Measurements from ENCODE around the gene TAX1BP1. TPM values are rescaled to one million over a fixed set of nuclear protein-coding genes. Genes with fewer than 3 reads are reported as not detected.

The TAX1BP1 gene
- total and polyA plus RNA-seq, 2 experiments from 2014 or later, result 47.6 to 91.4 TPM

DNA sequence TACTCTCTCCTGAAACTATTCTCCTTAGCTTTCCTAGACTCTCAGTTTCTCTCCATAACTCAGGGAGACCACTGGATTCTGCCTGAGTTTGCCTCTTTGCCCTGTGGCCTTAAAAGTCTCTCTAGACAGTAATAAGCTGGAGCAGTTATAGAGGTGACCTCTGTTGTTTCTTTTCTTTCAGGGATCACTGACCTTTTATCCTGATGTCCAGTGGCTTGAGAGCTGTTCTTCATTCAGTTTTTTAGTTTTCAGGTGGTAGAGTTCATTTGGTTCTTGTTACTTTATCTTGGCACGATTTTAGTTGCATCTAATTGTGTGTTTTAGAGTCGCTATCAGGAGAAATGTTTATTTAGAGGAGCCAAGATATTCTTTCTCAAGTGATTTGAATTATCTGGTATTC lies 37.7 kb downstream of the TAX1BP1 start:
- no peak for DNase-seq (ENCODE audit: low read depth in 1 of 2, low spot score in 1 of 2)
- no peaks in the 10 kb centered on the region for H3K9me3 ChIP-seq (ENCODE audit: low read depth)
- no peaks in the 10 kb centered on the region for H3K36me3 ChIP-seq
- no peaks in the 10 kb centered on the region for H3K27me3 ChIP-seq
- H3K27ac ChIP-seq, result no peak overlapping the region
- H3K4me3 ChIP-seq, result no peak overlapping the region
- TF ChIP-seq, protein P1, sequence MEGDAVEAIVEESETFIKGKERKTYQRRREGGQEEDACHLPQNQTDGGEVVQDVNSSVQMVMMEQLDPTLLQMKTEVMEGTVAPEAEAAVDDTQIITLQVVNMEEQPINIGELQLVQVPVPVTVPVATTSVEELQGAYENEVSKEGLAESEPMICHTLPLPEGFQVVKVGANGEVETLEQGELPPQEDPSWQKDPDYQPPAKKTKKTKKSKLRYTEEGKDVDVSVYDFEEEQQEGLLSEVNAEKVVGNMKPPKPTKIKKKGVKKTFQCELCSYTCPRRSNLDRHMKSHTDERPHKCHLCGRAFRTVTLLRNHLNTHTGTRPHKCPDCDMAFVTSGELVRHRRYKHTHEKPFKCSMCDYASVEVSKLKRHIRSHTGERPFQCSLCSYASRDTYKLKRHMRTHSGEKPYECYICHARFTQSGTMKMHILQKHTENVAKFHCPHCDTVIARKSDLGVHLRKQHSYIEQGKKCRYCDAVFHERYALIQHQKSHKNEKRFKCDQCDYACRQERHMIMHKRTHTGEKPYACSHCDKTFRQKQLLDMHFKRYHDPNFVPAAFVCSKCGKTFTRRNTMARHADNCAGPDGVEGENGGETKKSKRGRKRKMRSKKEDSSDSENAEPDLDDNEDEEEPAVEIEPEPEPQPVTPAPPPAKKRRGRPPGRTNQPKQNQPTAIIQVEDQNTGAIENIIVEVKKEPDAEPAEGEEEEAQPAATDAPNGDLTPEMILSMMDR (IDR thresholded peaks at IDR 0.05; ENCODE audit: low read depth, low read length), result no peak
- H3K4me1 ChIP-seq (ENCODE audit: low read depth), result no peaks in the 10 kb centered on the region

DNA sequence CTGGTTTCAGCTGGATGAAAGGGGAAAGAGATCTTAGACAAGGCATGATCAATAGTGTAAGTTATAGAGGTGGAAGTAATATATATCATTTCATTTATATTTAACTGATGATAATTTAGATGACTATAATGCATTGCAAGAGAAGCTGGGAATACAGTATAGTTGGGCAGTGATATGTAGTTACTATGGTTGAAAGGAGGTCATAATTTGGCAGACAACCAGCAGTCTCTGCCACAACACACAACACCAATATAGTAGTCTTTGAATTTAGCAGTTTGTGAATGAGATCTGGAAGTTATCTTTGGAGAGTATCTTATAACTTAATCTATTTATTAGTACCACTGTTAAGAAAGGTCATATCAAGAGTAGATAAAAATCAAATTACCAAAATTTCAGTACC lies 39.9 kb downstream of the TAX1BP1 start:
- no peaks in the 10 kb centered on the region for H3K27me3 ChIP-seq
- DNase-seq (ENCODE audit: low read depth in 1 of 2, low spot score in 1 of 2), result peak in 1 of 2 donors; percentile 29
- no peaks in the 10 kb centered on the region for H3K36me3 ChIP-seq
- no peak overlapping the region for H3K4me3 ChIP-seq
- no peaks in the 10 kb centered on the region for H3K4me1 ChIP-seq (ENCODE audit: low read depth)
- H3K9me3 ChIP-seq (ENCODE audit: low read depth), result no peaks in the 10 kb centered on the region
- H3K27ac ChIP-seq, result no peak overlapping the region
- TF ChIP-seq, protein P1 (IDR thresholded peaks at IDR 0.05; ENCODE audit: low read depth, low read length), result no peak

DNA sequence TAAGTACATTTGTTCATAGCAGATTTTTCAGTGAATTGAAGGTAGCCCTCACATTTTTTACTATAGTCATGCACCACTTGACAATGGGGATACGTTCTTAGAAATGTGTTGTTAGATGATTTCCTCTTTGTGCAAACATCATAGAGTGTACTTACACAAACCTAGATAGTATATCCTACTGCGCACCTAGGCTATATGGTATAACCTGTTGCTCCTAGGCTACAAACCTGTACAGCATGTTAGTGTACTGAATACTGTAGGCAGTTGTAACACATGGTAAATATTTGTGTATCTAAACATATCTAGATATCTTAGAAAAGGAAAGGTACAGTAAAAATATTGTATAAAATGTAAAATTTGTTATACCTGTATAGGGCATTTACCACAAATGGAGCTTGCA lies 41.2 kb downstream of the TAX1BP1 start:
- Histone ChIP-seq H3K9me3 (ENCODE audit: low read depth) (no peaks in the 10 kb centered on the region), H3K36me3 (peaks cover 9% of the 10 kb centered on the region), H3K4me1 (ENCODE audit: low read depth) (no peaks in the 10 kb centered on the region), H3K27me3 (no peaks in the 10 kb centered on the region), H3K4me3 (no peak overlapping the region), H3K27ac (no peak overlapping the region)
- TF ChIP-seq, protein P1 (IDR thresholded peaks at IDR 0.05; ENCODE audit: low read depth, low read length), result no peak
- DNase-seq (ENCODE audit: low read depth in 1 of 2, low spot score in 1 of 2), result no peak

DNA sequence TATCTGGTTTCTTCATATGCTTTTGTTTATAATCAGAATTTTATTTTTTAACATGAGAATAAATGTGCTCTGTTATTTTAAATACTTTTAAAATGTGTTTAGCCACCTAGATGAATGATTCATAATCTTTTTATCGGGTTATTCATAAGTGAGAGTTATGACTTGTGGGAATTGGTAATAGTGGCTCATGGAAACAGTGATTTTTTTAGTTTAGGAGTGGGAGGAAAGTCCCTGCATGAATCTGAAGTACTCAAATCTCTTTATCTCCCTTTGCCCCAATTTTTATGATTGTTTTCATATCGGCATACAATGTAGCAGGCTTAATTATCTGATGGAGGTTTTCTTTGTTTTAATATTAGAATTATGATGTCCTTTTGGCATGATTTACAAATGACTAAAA lies 42.9 kb downstream of the TAX1BP1 start:
- H3K4me3 ChIP-seq, result no peak overlapping the region
- H3K36me3 ChIP-seq, result peaks cover 9% of the 10 kb centered on the region
- H3K27ac ChIP-seq, result no peak overlapping the region
- TF ChIP-seq, protein P1 (IDR thresholded peaks at IDR 0.05; ENCODE audit: low read depth, low read length), result no peak
- no peaks in the 10 kb centered on the region for H3K9me3 ChIP-seq (ENCODE audit: low read depth)
- no peaks in the 10 kb centered on the region for H3K27me3 ChIP-seq
- no peaks in the 10 kb centered on the region for H3K4me1 ChIP-seq (ENCODE audit: low read depth)
- DNase-seq (ENCODE audit: low read depth in 1 of 2, low spot score in 1 of 2), result no peak

DNA sequence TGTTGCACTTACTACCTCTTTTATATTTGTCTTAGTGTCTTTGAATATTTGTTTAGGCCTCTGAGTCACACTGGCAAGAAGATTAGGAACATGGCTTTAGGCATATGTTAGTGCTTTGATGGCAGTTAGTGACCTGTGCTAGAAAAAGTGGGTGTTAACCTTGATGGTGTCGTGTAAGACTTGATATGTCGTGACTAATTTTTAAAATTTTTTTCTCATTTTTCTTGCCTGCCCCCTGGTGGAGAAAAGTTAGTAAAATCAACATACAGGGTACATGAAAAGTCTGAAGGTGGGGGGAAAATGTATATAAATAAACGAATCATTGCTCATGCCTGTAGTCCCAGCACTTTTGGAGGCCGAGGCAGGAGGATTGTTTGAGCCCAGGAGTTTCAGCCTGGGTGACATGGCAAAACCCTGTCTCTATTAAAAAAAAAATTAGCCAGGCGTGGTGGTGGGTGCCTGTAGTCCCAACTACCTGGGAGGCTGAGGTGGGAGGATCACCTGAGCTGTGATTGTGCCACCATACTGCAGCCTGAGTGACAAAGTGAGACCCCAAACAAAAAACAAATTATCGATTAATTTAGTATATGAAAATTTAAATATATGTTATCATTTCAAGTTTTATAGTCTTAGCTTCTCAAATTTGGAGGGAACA lies 44.6 kb downstream of the TAX1BP1 start:
- TF ChIP-seq, protein P1 (IDR thresholded peaks at IDR 0.05; ENCODE audit: low read depth, low read length), result peak; percentile 57
- DNase-seq (ENCODE audit: low read depth in 1 of 2, low spot score in 1 of 2), result peak; percentile 28 to 63

More for the DNA sequence above, 44.6 kb downstream of the TAX1BP1 start:
- no peak overlapping the region for H3K27ac ChIP-seq
- no peak overlapping the region for H3K4me3 ChIP-seq
- H3K4me1 ChIP-seq (ENCODE audit: low read depth), result no peaks in the 10 kb centered on the region
- peaks cover 13% of the 10 kb centered on the region for H3K36me3 ChIP-seq
- H3K9me3 ChIP-seq (ENCODE audit: low read depth), result no peaks in the 10 kb centered on the region
- H3K27me3 ChIP-seq, result no peaks in the 10 kb centered on the region
